Ovary (tissue), 9 donors: ENCODE results near the gene DIABLO. TPM values are rescaled to one million over a fixed set of nuclear protein-coding genes. Genes with fewer than 3 reads are reported as not detected.

ENCODE experiments used
- DNase-seq, 5 donors: peaks; one replicate each; pipeline ENCODE4 v3.0.0-alpha.2; 2019 to 2020
- H3K27ac ChIP-seq, 2 donors: fragments of 200-600 bp; one replicate each; pipeline versions ENCODE4 v1.5.1 to v1.8.0; 2019 to 2022
- H3K27me3 ChIP-seq: fragments of 200-600 bp; one replicate; pipeline ENCODE4 v1.8.0; 2022
- H3K36me3 ChIP-seq: fragments of 200-600 bp; sonication (generic); one replicate; pipeline ENCODE4 v1.5.1; 2019
- H3K4me1 ChIP-seq: one replicate; pipeline ENCODE4 v1.8.1; 2013; ENCODE audit warnings: mild to moderate bottlenecking, moderate library complexity; ENCODE audit not compliant: insufficient read depth
- H3K4me3 ChIP-seq: fragments of 200-600 bp; sonication (generic); one replicate; pipeline ENCODE4 v1.5.1; 2017
- H3K9me3 ChIP-seq, 2 donors: fragments of 200-600 bp in 1 of 2; sonication (generic) in 1 of 2; one replicate each; pipeline versions ENCODE4 v1.5.1 to v1.8.1; 2013 to 2019; ENCODE audit warnings: mild to moderate bottlenecking in 1 of 2, moderate library complexity in 1 of 2
- EP300 ChIP-seq: sonication (generic); formaldehyde crosslinking; IDR thresholded peaks from one replicate; pipeline ENCODE4 v1.6.1; 2017; ENCODE audit warnings: antibody characterized with exemption
- POLR2A ChIP-seq: fragments of 450-650 bp; IDR thresholded peaks from one replicate; pipeline ENCODE4 v1.6.1; 2017; ENCODE audit warnings: antibody characterized with exemption, mild to moderate bottlenecking, moderate library complexity
- WGBS, 3 donors: extraction: QIAGEN DNeasy Blood & Tissue Kit in 1 of 3; methylation state at CpG; one replicate each; pipeline versions ENCODE4 v1.1.5 to v1.1.7; 2013 to 2017; 5-methylcytosine and 5-hydroxymethylcytosine counted together
- intact Hi-C, 4 donors: fragments of 100-400 bp; cut with DNase I; formaldehyde crosslinking; loops; one replicate each; pipeline versions ENCODE4 v1.11.0 to v1.15.1; 2022 to 2023
- polyA plus RNA-seq, 2 donors: library from polyadenylated mRNA; stranded (reverse); fragments of 200-250 nt in 1 of 2; fragments of 350-450 nt in 1 of 2; fragmentation: Illumina TruSeq in 1 of 2; extraction: RNeasy Lipid Tissue Mini Kit (QIAGEN cat#74804) in 1 of 2; gene quantifications; one replicate each; pipeline ENCODE4 v1.2.3, GENCODE V29; 2013 to 2014
- total RNA-seq, 7 donors: library from RNA; depleted of rRNA in 2 of 7; stranded (reverse); fragments of >200 nt in 2 of 7; fragmentation: NEBNext Ultra II Directional in 3 of 7; extraction: Animal tissue kit (Norgen Biotek cat#: 25700) in 3 of 7; gene quantifications; one replicate each; pipeline versions ENCODE4 v1.1.0 to v1.2.4, GENCODE V29; 2016 to 2023
- TF ChIP-seq, protein P1 (sequence below), 3 donors: fragments of 450-650 bp in 2 of 3; fragments of 200-600 bp in 1 of 3; IDR thresholded peaks; one replicate each; pipeline versions ENCODE4 v1.5.1 to v1.8.0; 2016 to 2022; ENCODE audit warnings: antibody characterized with exemption in 3 of 3, mild to moderate bottlenecking in 1 of 3
- donor health status: DM: no; HTN: no; CAD: no; lungs with moderate emphysema.
- donor health status: DM: no; HTN: no; CAD: no.
- donor health status: Bipolar disorder and iron deficiency.
- donor health status: DM: yes; HTN: yes; CAD: no.
- donor health status: DM: no; HTN: no; CAD: no.
- donor health status: DM: yes; HTN: yes; CAD: no.

Gene DIABLO
- total and polyA plus RNA-seq, 9 donors = 35.9 to 92.1 (median 41.1) TPM

- H3K36me3 ChIP-seq = no peaks in the 10 kb centered on the region
- TF ChIP-seq POLR2A (no peak), EP300 (no peak)
- TF ChIP-seq, protein P1, sequence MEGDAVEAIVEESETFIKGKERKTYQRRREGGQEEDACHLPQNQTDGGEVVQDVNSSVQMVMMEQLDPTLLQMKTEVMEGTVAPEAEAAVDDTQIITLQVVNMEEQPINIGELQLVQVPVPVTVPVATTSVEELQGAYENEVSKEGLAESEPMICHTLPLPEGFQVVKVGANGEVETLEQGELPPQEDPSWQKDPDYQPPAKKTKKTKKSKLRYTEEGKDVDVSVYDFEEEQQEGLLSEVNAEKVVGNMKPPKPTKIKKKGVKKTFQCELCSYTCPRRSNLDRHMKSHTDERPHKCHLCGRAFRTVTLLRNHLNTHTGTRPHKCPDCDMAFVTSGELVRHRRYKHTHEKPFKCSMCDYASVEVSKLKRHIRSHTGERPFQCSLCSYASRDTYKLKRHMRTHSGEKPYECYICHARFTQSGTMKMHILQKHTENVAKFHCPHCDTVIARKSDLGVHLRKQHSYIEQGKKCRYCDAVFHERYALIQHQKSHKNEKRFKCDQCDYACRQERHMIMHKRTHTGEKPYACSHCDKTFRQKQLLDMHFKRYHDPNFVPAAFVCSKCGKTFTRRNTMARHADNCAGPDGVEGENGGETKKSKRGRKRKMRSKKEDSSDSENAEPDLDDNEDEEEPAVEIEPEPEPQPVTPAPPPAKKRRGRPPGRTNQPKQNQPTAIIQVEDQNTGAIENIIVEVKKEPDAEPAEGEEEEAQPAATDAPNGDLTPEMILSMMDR (IDR thresholded peaks at IDR 0.05) = no peak
- H3K4me1 ChIP-seq = no peaks in the 10 kb centered on the region
- H3K9me3 ChIP-seq = no peaks in the 10 kb centered on the region
- WGBS, 3 donors = 93 to 98% (median 97%) methylated on average over 1 of the region's 1 CpG
- no peak for DNase-seq
- no peak overlapping the region for H3K27ac ChIP-seq
- intact Hi-C loops = no loop called here
- H3K4me3 ChIP-seq = no peak overlapping the region
- no peaks in the 10 kb centered on the region for H3K27me3 ChIP-seq
Measured at GRCh38 chr12:122245553-122245952, 19.7 kb upstream of the DIABLO start.

DNA sequence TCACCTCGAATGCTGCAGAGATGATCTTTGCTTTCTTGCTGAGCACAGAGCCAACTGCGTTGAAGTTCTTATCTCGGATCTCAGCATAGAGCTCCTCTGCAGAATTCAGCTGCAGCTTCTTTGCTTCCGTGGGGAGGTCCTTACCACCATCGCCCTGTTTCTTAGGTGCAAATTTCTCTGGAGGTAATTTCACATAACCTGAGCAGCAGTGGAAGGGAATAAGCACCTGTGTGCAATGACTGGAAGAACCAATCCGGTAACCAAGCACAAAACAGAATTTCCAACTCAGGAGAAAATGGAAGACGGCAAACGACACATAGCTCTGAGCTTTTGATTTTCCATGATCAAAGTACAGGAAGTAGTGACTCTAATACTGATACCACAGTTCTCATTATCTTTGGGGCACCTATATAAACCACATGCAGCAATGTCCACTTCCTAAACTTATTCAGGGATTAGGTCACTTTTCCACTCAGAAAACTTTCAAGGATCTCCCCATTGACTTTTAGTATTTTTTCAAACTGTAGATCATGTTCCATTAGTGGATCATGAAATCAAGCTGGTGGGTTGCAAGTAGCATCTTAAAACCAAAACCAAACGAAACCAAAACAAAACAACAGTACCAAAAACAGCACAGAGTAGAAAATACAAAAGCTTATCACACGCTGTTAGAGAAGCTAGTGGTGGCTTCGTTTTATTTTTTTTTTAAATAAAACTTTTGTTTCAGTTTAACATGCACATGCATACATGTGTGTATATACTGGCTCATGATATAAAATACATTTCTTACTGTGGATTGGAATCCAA is 18.9 kb upstream of the DIABLO start:
- no peaks in the 10 kb centered on the region for H3K36me3 ChIP-seq
- DNase-seq = no peak
- H3K4me3 ChIP-seq = no peak overlapping the region
- 73 to 83% (median 76%) methylated on average over 11 of the region's 11 CpGs for WGBS, 3 donors
- intact Hi-C loops = no loop called here
- TF ChIP-seq, protein P1 (IDR thresholded peaks at IDR 0.05) = no peak
- no peaks in the 10 kb centered on the region for H3K4me1 ChIP-seq
- no peaks in the 10 kb centered on the region for H3K27me3 ChIP-seq
- no peaks in the 10 kb centered on the region for H3K9me3 ChIP-seq
- H3K27ac ChIP-seq = no peak overlapping the region

- H3K9me3 ChIP-seq = no peaks in the 10 kb centered on the region
- intact Hi-C loops = no loop called here
- no peak overlapping the region for H3K4me3 ChIP-seq
- H3K4me1 ChIP-seq = no peaks in the 10 kb centered on the region
- no peaks in the 10 kb centered on the region for H3K36me3 ChIP-seq
- H3K27ac ChIP-seq = no peak overlapping the region
- WGBS, 3 donors = 84 to 88% (median 86%) methylated on average over 6 of the region's 6 CpGs
- no peak for DNase-seq
- TF ChIP-seq, protein P1 (IDR thresholded peaks at IDR 0.05) = no peak
- no peak for TF ChIP-seq POLR2A
- no peak for TF ChIP-seq EP300
- no peaks in the 10 kb centered on the region for H3K27me3 ChIP-seq
Measured at GRCh38 chr12:122243965-122244364, 18.1 kb upstream of the DIABLO start.

DNA sequence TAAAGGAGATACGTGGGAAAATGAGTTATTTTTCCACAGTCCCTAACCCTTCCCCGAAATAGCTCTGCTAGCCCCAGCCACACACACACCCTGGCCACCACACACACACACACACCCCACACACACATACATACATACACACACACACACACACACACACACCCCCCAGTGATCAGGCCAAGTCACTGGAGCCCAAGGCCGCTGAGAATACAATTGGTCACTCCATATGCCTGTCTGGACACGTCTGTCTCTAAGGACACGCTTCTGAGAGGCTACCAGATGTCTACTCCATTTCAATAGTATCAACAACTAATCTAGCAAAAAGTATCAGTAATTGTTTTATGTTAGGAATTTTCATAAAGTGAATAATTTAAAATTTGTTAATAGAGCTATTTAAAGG is 13.0 kb upstream of the DIABLO start:
- TF ChIP-seq EP300 (no peak), POLR2A (no peak)
- TF ChIP-seq, protein P1 (IDR thresholded peaks at IDR 0.05) = no peak
- Histone ChIP-seq H3K27ac (no peak overlapping the region), H3K9me3 (no peaks in the 10 kb centered on the region), H3K4me3 (no peak overlapping the region), H3K4me1 (no peaks in the 10 kb centered on the region), H3K36me3 (no peaks in the 10 kb centered on the region), H3K27me3 (no peaks in the 10 kb centered on the region)
- WGBS, 3 donors = 92 to 93% (median 93%) methylated on average over 5 of the region's 5 CpGs
- intact Hi-C loops = no loop called here
- DNase-seq = no peak
